Kidney (tissue), 2 donors: ENCODE results near the gene LRPAP1. TPM values are rescaled to one million over a fixed set of nuclear protein-coding genes. Genes with fewer than 3 reads are reported as not detected.

ENCODE experiments used
- polyA plus RNA-seq: library from polyadenylated mRNA; stranded (reverse); fragments of 350-450 nt; fragmentation: Illumina TruSeq; extraction: RNeasy Lipid Tissue Mini Kit (QIAGEN cat#74804); gene quantifications from one replicate; pipeline ENCODE4 v1.2.3, GENCODE V29; 2014; ENCODE audit warnings: low read depth, low replicate concordance; ENCODE audit not compliant: insufficient read depth
- total RNA-seq: library from RNA; stranded (reverse); fragmentation: NEBNext Ultra II Directional; extraction: Animal tissue kit (Norgen Biotek cat#: 25700); gene quantifications from one replicate; pipeline ENCODE4 v1.2.1, GENCODE V29; 2021
- donor health status: DM: yes; HTN: yes; CAD: no.

Gene LRPAP1
- total and polyA plus RNA-seq, 2 donors from 2014 or later: 204 to 373 TPM

Other genes starting within 250 kb of the LRPAP1 start
- 35.5 TPM for gene RGS12, start 239.4 kb downstream of the LRPAP1 start, total RNA-seq
- gene RGS12, start 239.4 kb downstream of the LRPAP1 start, polyA plus RNA-seq: 18.0 TPM
- 1.6 TPM for gene HGFAC, start 90.5 kb downstream of the LRPAP1 start, total RNA-seq
- 0.86 TPM for gene HGFAC, start 90.5 kb downstream of the LRPAP1 start, polyA plus RNA-seq
- 7.0 TPM for gene DOK7, start 69.1 kb downstream of the LRPAP1 start, total RNA-seq
- gene DOK7, start 69.1 kb downstream of the LRPAP1 start, polyA plus RNA-seq: 1.2 TPM
- gene ADRA2C, start 234.0 kb upstream of the LRPAP1 start, total RNA-seq: 36.2 TPM
- gene ADRA2C, start 234.0 kb upstream of the LRPAP1 start, polyA plus RNA-seq: 21.9 TPM